ENCODE data around the gene PXDC1. TPM values are rescaled to one million over a fixed set of nuclear protein-coding genes. Genes with fewer than 3 reads are reported as not detected.
"Not testable (repeated sequence)": the region's sequence is repeated elsewhere in the genome, so short reads cannot be mapped to it uniquely, and the experiment has no call there.

PXDC1 gene
- total RNA-seq, 1 donor from 2014 or later: 37.6 TPM

DNA sequence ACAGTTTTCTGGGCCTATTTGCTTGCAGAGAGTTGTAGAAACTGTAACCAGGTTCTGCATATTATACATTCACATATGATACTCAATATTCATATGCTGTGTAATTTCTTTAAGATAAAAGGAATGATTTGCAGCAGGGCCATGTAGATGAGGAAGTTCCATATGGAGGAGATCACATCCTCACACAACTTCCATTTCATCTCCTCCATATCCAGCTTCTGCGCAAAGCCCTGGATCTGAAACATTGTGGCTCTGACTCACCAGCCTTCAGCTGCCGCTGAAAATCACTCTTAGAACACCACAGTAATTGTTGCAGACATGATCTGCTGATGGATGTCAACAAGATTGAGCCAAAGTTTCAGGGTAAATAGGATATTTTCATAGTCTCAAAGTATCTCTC, 57.7 kb downstream of the PXDC1 start:
- H3K4me3 ChIP-seq (ENCODE audit: low read depth, low read length): no peak overlapping the region
- TF ChIP-seq, protein P1, sequence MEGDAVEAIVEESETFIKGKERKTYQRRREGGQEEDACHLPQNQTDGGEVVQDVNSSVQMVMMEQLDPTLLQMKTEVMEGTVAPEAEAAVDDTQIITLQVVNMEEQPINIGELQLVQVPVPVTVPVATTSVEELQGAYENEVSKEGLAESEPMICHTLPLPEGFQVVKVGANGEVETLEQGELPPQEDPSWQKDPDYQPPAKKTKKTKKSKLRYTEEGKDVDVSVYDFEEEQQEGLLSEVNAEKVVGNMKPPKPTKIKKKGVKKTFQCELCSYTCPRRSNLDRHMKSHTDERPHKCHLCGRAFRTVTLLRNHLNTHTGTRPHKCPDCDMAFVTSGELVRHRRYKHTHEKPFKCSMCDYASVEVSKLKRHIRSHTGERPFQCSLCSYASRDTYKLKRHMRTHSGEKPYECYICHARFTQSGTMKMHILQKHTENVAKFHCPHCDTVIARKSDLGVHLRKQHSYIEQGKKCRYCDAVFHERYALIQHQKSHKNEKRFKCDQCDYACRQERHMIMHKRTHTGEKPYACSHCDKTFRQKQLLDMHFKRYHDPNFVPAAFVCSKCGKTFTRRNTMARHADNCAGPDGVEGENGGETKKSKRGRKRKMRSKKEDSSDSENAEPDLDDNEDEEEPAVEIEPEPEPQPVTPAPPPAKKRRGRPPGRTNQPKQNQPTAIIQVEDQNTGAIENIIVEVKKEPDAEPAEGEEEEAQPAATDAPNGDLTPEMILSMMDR (conservative IDR thresholded peaks at IDR 0.05; ENCODE audit: low read depth, low read length): no peak
- DNase-seq (ENCODE audit: low read depth): no peak

DNA sequence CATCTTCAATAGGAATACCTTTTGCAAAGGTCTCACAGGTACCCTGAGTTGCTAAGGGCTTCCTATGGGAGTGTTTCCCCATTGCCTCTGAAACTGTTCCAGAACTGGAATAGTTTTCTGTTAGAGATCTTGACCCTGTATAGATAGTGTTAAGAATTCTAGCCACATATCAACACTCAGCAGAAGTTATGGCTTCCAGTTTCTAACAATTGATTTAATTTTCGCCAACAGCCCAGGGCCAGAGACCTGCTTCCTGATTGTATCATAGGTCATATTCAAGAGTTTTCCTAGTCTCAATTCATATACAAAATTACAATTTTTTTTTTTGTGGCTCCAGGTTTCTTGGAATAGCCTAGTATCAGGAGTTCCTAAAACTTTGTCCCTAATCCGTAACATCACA, 61.0 kb downstream of the PXDC1 start:
- H3K4me3 ChIP-seq (ENCODE audit: low read depth, low read length): no peak overlapping the region
- TF ChIP-seq, protein P1 (conservative IDR thresholded peaks at IDR 0.05; ENCODE audit: low read depth, low read length): no peak
- no peak for DNase-seq (ENCODE audit: low read depth)

DNA sequence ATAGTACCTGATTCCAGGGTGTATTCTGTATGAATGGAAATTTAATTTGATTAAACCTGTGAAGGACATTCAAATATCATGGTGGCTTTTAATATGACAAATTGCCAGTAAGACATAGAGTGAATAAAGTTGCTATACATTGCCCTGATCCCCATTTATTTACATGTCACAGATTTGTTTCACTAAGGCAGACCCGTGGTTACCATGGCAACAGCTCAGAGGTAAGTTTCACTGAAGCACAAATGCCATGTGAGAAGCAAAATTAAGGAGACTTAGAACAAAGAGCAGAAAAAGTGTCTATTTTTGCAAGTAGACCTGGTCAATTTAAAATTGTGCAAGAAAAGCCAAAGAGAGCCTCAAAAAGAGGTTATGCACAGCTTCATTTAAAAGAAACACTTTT, 63.7 kb downstream of the PXDC1 start:
- TF ChIP-seq, protein P1 (conservative IDR thresholded peaks at IDR 0.05; ENCODE audit: low read depth, low read length): no peak
- no peak overlapping the region for H3K4me3 ChIP-seq (ENCODE audit: low read depth, low read length)
- DNase-seq (ENCODE audit: low read depth): no peak

DNA sequence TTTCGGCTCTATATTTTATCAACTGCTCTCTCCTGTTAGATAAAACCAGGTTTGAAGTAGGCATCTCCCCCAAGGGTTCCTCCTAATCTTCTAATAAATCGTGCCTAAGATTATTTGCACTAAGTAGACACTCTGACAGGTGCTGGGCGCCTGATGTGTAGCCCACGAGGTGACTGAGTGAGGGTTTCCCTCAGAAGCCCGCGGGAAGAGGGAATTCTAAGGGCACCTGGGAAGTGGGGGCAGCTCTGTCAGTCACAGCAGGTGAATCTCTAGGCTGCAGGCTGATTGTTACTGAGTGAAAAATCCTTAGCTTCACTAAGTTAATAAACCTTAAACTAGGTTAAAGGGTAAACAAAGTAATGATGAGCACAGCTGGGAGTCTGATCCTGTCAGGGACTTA, 68.2 kb downstream of the PXDC1 start:
- no peak for DNase-seq (ENCODE audit: low read depth)
- no peak overlapping the region for H3K4me3 ChIP-seq (ENCODE audit: low read depth, low read length)
- TF ChIP-seq, protein P1 (conservative IDR thresholded peaks at IDR 0.05; ENCODE audit: low read depth, low read length): no peak

DNA sequence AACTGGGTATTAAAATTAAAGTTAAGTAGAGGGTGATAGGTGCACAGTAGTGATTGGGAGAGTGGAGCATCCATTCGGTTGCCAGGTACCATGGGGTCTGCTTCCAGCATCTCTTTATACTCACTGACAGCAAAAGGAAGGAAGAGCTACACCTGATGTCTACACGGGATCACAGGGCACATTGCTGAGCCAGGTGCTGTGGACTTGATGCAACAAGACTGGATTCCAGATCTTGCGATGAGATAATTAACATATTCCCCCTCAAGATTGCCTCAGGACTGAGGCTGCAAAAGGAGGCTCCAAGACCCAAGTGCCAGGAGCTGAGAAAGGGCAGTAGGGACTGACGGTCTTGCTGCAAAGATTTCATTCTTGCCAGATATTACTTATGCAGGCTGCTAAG, 72.6 kb downstream of the PXDC1 start:
- no peak for DNase-seq (ENCODE audit: low read depth)
- TF ChIP-seq, protein P1 (conservative IDR thresholded peaks at IDR 0.05; ENCODE audit: low read depth, low read length): no peak
- no peak overlapping the region for H3K4me3 ChIP-seq (ENCODE audit: low read depth, low read length)

DNA sequence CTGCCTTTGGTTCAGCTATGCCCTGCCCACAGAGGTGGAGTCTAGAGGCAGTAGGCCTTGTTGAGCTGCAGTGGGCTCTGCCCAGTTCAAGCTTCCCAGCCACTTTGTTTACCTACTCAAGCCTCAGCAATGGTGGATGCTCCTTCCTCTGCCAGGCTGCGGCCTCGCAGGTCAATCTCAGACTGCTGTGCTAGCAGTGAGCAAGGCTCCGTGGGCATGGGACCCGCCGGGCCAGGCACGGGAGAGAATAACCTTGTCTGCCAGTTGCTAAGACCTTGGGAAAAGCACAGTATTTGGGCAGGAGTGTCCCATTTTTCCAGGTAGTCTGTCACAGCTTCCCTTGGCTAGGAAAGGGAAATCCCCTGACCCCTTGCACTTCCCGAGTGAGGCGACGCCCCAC, 73.8 kb downstream of the PXDC1 start:
- H3K4me3 ChIP-seq (ENCODE audit: low read depth, low read length); DNase-seq (ENCODE audit: low read depth): not testable (repeated sequence)

DNA sequence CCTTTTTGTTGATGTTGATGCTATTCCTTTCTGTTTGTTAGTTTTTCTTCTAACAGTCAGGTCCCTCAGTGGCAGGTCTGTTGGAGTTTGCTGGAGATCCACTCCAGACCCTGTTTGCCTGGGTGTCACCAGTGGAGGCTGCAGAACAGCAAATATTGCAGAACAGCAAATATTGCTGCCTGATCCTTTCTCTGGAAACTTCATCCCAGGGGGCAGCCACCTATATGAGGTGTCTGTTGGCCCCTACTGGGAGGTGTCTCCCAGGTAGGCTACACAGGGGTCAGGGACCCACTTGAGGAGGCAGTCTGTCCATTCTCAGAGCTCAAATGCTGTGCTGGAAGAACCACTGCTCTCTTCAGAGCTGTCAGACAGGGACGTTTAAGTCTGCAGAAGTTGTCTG, 74.2 kb downstream of the PXDC1 start:
- H3K4me3 ChIP-seq (ENCODE audit: low read depth, low read length); DNase-seq (ENCODE audit: low read depth): not testable (repeated sequence)

Other genes starting within 250 kb of the PXDC1 start
- 3.1 and 10.9 TPM in 2 replicates for gene FAM50B, start 97.7 kb upstream of the PXDC1 start, total RNA-seq